NCI-H2081 treated with DMSO at 0.1 percent for 48 hours (cell line): Measurements from ENCODE around the gene ZNF532.
"Not testable (repeated sequence)": the region's sequence is repeated elsewhere in the genome, so short reads cannot be mapped to it uniquely, and the experiment has no call there.

ENCODE experiments used
- DNase-seq: peaks from one replicate; lab custom pipeline; 2025; lab: John Stamatoyannopoulos, UW

Gene ZNF532

GRCh38 chr18:58902961-58903360, 38.3 kb downstream of the ZNF532 start:
- no peak for DNase-seq

- no peak for DNase-seq
Measured at GRCh38 chr18:58903533-58903932, 38.9 kb downstream of the ZNF532 start.

DNA sequence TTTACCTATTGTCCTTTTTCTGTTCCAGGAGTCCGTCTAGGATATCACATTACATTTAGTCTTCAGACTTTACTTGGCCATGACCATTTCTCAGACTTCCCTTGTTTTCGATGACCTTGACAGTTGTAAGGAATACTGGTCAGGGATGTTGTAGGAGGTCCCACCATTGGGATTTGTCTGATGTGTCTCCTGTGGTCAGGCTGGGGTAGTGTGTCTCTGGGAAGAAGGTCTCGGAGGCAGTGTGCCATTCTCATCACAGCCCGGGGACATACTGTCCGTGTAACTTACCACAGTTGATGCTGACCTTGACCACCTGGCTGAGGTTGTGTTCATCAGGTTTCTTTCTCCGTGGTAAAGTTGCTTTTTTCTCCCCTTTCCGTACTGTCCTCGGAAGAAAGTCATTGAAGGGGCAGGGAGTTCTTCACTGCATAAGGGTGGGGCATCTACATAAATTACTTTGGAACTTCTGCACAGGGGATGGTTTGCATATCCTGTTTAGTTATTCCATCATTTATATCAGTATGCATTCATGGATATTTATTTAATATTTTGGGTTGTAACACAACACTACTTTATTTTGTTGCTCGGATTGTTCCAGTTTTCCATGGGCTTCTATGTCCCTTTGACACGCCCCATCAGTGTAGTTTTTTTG, 41.2 kb downstream of the ZNF532 start:
- DNase-seq = no peak

GRCh38 chr18:58908006-58908405, 43.3 kb downstream of the ZNF532 start:
- DNase-seq = no peak

DNA sequence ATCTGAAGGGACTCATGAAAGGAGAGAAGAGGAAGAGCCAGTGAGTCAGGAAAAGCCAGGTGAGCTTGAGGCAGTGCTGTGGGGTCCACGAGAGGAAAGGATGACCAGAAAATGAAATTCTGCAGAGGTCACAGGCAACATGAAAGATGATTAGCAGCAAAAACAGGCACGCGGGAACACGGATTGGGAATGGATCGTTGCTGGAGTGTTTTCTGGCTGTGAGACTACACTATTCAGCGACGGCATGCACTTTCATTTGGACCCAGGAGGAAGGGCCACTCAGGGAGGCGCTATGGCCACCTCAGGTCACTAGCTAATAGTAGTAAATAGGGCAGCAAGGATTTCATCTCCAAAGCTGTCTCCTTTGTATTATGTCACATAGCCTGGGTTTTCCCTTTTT, 44.8 kb downstream of the ZNF532 start:
- no peak for DNase-seq

GRCh38 chr18:58911241-58911640, 46.6 kb downstream of the ZNF532 start:
- DNase-seq = no peak

GRCh38 chr18:58911766-58912165, 47.1 kb downstream of the ZNF532 start:
- DNase-seq = no peak

DNA sequence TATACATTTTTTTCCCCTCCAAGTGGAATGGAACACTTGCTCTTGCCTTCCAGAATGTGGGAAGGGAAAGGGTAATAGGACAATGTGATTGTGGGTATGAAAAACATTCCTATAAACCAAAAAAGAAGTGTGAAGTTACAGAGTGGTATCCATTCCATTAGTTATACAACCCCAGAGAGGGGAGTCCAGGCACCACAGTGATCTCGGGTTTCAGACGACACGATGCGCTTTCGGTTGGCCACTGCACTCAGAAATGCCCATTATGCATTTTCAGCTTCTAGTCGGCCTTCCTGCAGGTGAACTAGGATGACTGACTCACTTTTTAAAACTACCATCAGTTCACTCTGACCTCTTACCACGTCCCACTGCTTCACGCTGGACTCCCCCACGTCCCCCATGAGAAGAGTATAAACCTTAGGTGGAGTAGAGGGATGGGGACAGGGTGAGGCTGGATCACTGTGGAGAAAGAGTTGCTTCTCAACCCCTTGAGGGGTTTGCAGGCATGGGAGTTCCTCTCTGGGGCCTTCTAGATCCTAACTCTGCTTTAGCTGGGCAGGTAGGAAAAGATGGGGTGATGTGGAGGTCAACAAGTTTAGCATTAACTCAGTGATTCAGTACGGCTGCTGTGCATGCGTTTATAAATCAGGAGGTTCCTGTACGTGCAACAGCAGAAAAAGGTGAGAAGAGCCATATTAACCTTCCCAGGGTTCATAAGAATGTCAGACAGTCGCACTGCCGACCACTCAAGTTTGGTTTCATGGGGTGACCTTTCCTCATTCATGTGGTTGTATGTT, 50.5 kb downstream of the ZNF532 start:
- no peak for DNase-seq

DNA sequence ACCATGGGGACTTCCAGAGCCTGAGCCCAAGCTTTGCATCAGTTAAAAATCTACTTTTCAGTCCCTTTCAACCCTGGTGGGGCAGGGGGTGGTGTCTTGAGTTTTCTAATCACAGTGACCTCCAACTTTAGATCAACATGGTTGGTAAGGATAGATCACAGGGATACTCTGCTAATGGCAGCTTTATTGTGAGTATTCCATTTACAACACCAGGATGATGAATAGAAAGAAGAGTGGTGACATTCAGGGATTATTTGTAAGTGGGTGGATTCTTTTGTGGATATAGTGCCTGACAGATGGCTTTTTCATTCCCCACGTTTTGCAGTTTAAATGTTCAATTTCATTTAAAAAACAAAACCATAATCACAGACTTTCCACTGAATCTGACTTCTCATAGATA, 51.3 kb downstream of the ZNF532 start:
- DNase-seq = no peak

GRCh38 chr18:58919934-58920333, 55.3 kb downstream of the ZNF532 start:
- DNase-seq = not testable (repeated sequence)

- DNase-seq = no peak
Measured at GRCh38 chr18:58922995-58923394, 58.3 kb downstream of the ZNF532 start.

- DNase-seq = no peak
Measured at GRCh38 chr18:58924473-58924872, 59.8 kb downstream of the ZNF532 start.

GRCh38 chr18:58927659-58928058, 63.0 kb downstream of the ZNF532 start:
- no peak for DNase-seq

- no peak for DNase-seq
Measured at GRCh38 chr18:58928386-58928785, 63.7 kb downstream of the ZNF532 start.

- DNase-seq = no peak
Measured at GRCh38 chr18:58929206-58929605, 64.5 kb downstream of the ZNF532 start.

GRCh38 chr18:58934356-58934755, 69.7 kb downstream of the ZNF532 start:
- DNase-seq = no peak

DNA sequence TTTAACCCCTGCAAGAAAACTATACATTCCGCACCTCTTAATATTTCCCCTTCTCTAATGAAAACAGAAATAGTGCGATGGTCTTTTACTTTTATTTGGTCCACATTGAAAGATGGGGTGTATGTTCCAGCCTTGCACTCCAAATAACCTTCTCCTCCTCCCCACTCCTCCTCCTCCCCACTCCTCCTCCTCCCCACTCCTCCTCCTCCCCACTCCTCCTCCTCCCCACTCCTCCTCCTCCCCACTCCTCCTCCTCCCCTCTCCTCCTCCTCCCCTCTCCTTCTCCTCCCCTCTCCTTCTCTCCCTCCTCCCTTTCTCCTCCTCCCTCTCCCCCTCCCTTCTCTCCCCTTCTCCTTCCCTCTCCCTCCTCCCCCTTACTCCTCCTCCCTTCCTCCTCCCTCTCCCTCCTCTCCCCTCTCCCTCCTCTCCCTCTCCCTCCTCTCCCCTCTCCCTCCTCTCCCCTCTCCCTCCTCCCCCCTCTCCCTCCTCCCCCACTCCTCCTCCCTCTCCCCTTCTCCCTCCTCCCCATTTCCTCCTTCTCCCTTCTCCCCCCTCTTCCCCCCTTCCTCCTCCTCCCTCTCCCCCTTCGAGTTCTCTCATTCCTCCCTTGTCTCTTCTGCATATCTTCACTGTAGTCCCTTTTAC, 70.4 kb downstream of the ZNF532 start:
- no peak for DNase-seq

GRCh38 chr18:58937071-58937886, 72.6 kb downstream of the ZNF532 start:
- DNase-seq = no peak

- no peak for DNase-seq
Measured at GRCh38 chr18:58937887-58938267, 73.2 kb downstream of the ZNF532 start.

- no peak for DNase-seq
Measured at GRCh38 chr18:58941426-58942099, 76.9 kb downstream of the ZNF532 start.

DNA sequence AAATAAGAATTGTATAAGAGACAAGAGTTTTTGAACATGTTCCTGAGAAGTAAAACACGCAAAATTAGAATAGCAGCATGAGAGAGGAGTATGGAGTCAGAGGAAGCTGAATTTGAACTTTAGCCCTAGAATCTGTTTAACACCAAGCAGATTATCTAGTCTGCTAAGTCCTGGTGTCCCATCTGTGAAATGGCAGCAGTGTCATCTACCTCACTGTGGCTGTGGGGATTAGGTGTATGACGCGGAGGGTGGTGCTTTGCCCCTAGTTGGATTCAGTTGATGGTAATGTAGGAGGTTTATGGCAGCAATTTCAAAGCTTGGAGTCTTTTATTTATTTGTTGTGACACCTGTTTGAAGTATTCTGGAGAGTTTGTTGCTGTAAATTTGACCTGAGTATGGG, 79.2 kb downstream of the ZNF532 start:
- no peak for DNase-seq
